HG02970 (cell line): ENCODE results near the gene SPANXN1.
"Not testable (repeated sequence)": the region's sequence is repeated elsewhere in the genome, so short reads cannot be mapped to it uniquely, and the experiment has no call there.

Experiments
- ATAC-seq: cut with Tn5 transposase; IDR thresholded peaks from one replicate; pipeline ENCODE4 v1.9.1; 2021; ENCODE audit warnings: mild to moderate bottlenecking, moderate library complexity, moderate number of reproducible peaks; ENCODE audit not compliant: unreplicated experiment, low FRiP score

SPANXN1 gene

GRCh38 chrX:145247203-145247602 is at the start of gene SPANXN1:
Gene SPANXN1, plus strand, starts transcription at chrX:145247503. Its CDS starts 84 bp downstream, at chrX:145247587.
- ATAC-seq = not testable (repeated sequence)

- ATAC-seq = no peak
These were observed 48.2 kb upstream of the SPANXN1 start for GRCh38 chrX:145199078-145199477.

- no peak for ATAC-seq
These were observed 33.8 kb upstream of the SPANXN1 start for GRCh38 chrX:145213504-145213903.

GRCh38 chrX:145292218-145292617 is 44.9 kb downstream of the SPANXN1 start:
- ATAC-seq = no peak
